ENCODE results near the gene TP73.

The TP73 gene

GRCh38 chr1:3673381-3674099, 21.2 kb downstream of the TP73 start:
- no peak for DNase-seq

DNA sequence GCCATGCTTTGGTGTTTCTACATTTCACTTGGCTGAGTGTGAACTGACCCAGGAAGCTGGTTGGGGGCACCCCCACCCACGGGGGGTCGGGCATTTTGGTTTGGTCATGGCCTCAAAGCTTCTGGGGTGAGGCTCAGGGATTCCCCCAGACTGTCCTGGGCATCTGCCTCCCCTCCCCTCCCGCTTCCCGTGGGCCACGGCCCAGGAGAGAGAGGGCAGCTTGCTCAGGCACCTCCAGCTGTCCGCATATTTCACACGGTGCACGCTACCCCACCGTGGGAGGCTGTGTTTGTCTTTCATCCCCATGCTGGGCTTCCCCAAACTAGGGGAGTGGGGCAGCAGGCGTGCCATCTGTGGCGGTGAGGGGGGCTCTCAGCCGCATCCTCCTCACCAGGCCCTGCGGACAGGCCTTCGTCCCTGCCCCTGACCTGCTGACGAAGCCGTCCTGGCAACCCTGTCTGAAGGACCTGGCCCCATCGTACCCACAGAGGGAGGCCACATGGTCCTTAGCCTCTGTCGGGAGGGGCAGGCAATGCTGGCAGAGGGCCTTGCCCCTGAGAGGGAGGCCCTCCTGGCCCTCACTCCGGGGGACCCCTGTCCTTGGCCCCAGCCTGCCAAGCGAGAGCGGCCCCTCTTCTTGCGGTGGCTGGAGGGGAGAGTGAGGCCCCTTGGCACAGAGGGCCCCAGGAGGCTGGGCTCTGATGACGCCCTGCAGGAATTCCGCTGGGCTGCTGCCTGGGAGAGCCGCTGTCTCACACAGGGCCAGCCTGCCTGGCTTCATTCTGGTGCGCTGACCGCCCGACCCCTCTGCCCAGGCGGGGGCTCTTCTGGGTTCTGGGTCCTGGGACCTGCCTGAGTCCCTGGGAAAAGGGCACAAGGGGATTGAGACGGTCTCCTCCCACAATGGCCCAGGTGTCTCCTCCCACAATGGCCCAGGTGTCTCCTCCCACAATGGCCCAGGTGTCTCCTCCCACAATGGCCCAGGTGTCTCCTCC, 22.1 kb downstream of the TP73 start:
- no peak for DNase-seq

DNA sequence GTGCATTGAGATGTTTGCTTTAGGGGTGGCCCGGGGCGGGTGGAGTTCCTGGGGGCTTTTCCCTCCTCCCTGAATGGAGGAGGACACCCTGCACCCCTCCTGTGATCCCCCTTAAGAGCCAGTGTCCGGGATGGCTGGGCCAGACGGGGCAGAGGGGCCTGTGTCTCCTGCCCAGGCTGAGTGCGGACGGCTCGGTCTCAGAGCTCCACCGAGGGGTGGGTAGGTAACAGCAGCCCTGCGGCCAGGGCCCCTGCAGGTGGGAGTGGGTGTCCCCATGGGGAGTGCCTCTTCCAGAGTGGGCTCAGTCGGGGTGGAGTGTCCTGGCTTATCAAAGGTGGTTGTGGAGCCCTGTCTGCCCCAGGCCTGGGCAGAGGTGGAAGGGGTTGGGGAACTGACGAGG, 23.1 kb downstream of the TP73 start:
- no peak for DNase-seq

GRCh38 chr1:3676581-3677470, 24.5 kb downstream of the TP73 start:
- DNase-seq: no peak

GRCh38 chr1:3677484-3677883, 25.2 kb downstream of the TP73 start:
- no peak for DNase-seq

GRCh38 chr1:3678361-3679097, 26.2 kb downstream of the TP73 start:
- DNase-seq: no peak

DNA sequence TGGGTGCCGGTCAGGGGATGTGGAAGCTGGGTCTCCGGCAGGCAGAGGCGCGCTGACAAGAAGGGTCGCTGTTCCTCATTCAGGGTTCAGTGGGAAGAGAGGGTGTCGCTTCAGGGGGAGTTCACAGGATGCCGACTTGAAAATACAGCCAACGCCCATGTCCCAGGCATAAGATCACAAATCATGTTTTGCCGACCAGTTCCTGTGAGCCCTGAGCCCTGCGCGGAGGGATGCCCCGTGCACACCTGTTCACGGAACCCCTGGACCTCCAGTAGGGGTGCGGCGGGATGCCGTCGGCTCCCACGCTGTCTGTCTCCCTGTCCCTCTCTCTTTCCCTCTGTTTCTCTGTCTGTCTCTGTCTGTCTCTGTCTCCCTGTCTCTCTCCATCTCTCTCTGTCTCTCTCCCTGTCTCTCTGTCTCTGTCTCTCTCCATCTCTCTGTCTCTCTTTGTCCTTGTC, 26.8 kb downstream of the TP73 start:
- no peak for DNase-seq

- no peak for DNase-seq
Measured at GRCh38 chr1:3679799-3680453, 27.6 kb downstream of the TP73 start.

- no peak for DNase-seq
Measured at GRCh38 chr1:3680488-3681230, 28.3 kb downstream of the TP73 start.

DNA sequence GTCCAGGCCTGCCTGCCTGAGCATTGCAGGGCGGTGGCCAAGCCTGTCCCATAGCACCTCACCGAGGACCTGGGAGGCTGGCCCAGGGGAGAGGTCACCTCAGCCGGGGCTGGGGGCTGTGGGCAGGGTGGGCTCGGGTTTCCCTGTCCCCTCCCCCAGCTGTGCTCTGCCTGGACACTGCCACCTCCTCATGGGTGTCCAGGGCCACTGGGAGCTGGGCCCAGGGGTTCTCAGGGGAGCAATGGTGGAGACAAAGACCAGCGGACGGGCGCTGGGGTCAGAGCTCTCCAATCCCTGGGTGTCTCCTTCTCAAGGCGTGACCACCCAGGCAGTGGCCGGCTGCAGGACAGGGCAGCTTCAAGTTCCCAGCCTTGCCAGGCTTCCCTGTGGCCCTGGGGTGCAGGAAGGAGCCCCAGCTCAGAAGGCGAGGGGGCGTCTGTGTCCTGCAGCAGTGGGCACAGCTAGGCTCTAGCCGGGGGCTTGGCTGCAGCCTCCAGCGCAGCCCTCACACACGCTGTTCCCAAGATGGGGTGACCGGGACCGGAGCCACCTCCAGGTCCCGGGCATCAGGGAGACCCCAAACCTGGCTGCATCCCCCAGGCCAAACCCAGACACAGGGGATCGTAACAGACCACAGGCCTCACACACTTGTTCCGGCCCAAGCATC, 29.0 kb downstream of the TP73 start:
- no peak for DNase-seq

DNA sequence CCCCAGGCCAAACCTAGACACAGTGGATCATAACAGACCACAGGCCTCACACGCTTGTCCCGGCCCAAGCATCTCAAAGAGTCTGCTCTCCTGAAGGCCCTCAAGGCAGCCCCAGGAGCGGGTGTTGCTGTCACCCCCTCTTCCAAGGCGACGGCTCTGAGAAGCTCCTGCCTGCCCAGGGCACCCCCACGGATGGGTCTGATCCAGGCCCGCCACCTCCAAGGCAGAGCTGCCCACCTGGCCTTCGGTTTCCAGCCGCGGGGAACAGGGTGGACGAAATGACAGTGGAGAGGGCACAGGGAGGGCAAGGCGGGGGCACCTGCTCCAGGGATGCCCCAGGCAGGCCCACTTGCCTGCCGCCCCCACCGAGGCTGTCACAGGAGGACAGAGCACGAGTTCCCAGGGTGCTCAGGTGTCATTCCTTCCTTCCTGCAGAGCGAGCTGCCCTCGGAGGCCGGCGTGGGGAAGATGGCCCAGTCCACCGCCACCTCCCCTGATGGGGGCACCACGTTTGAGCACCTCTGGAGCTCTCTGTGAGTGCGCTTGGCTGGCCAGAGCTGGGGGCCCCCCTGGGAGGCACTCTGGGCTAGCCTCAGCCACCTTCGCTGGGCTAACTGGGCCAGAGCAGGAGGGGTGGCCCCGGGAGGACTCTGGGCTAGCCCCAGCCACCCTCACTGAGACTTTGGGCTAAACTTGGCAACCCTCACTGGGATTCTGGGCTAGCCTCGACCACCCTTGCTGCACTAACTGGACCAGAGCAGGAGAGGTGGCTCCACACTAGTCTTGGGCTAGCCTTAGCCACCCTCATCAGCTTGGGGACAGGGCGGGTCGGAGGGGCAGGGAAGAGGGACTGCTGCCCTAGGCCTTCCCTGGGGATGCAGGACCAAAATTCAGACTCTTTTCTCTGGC, 29.8 kb downstream of the TP73 start:
- DNase-seq: no peak

- DNase-seq: no peak
Measured at GRCh38 chr1:3683197-3683596, 30.9 kb downstream of the TP73 start.

DNA sequence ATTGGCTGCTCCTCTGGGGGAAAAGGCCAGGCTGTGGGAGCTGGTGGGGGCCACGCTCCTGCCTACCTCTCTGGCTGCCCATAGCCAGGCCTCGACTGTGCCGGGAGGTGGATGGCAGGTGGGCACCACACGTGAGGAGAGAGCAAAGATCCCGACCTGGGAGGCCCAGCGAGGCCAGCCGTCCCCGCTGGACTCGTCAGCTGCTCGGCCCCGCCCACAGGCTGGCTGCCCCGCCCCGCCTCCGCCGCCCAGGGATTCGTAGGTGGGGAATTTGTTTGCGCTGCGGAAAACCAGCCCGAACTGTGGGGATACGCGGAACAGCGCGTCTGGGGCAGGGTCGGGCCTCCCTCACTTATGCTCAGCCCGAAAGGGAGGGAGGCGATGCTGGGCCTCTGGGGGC, 31.7 kb downstream of the TP73 start:
- DNase-seq: no peak

GRCh38 chr1:3685222-3685621, 32.9 kb downstream of the TP73 start:
- no peak for DNase-seq

GRCh38 chr1:3685906-3686305, 33.6 kb downstream of the TP73 start:
- no peak for DNase-seq

- DNase-seq: no peak
Measured at GRCh38 chr1:3687504-3687903, 35.2 kb downstream of the TP73 start.

GRCh38 chr1:3688356-3689137, 36.2 kb downstream of the TP73 start:
- DNase-seq: no peak

DNA sequence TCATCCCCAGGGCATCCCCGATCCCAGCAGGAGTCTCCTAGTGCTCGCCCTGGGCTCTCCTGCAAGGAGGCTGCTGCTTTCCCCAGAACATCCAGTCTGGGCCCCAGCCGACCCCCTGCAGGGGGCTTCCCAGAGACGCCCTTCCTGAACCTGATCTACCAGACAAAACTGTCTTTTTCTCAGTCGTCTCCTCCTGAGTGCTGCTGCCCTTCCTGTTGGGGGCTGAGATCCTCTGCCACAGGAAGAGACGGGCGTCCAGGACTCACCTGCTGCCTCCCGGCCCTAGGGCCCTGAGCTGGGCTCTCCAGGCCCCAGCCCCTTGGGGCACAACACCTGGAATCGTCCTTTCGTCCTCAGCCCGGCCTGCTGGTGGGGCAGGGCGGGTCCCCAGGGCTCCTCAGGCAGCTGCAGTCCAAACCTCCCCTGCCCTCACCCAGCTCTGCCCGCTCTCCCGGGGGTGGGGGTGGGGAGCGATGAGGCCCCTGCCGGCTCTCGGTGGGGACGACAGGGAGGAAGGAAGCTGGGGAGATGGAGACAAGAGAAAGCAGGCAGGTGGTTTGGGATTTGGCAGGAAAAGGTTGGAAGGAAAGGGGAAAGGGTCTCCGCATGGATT, 36.9 kb downstream of the TP73 start:
- DNase-seq: no peak

Data from DMS53 (cell line).